ENCODE data around the gene SLC2A5. TPM values are rescaled to one million over a fixed set of nuclear protein-coding genes. Genes with fewer than 3 reads are reported as not detected.

The SLC2A5 gene
- total RNA-seq, 6 experiments from 2014 or later, result 0.10 to 0.83 (median 0.18) TPM; not detected in 1

DNA sequence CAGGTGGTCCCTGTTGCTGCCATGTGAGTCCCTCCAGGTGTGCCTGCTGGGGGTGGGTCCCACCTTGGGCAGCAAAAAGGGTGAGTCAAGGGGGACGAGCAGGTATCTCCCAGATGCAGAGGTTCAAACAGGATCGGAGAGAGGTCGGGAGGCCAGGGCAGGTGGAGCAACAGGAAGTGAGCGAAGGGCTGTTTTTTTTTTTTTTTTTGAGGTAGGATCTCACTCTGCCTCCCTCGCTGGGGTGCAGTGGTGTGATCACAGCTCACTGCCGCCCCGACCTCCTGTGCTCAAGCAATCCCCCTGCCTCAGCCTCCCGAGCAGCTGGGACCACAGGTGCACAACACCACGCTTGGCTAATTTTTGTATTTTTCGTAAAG is 82.6 kb downstream of the SLC2A5 start:
- DNase-seq, result no peak

GRCh38 chr1:8985915-8986813 is 83.3 kb downstream of the SLC2A5 start:
- Mint-ChIP-seq H3K4me1 (ENCODE audit: low read depth) (peaks cover 40% of the 10 kb centered on the region), H3K27ac (peak overlapping the region; percentile 95)

More for the DNA sequence above, 82.6 kb downstream of the SLC2A5 start:
- Mint-ChIP-seq H3K9me3 (no peaks in the 10 kb centered on the region), H3K36me3 (ENCODE audit: low read depth) (no peaks in the 10 kb centered on the region), H3K27ac (peak overlapping the region; percentile 95), H3K4me3 (no peak overlapping the region), H3K27me3 (ENCODE audit: insufficient read depth) (peaks cover 3% of the 10 kb centered on the region), H3K4me1 (ENCODE audit: low read depth) (peaks cover 40% of the 10 kb centered on the region)
- TF ChIP-seq CTCF (IDR thresholded peaks at IDR 0.05), result no peak

More at GRCh38 chr1:8985915-8986813, 83.3 kb downstream of the SLC2A5 start:
- H3K9me3 Mint-ChIP-seq, result peaks cover 4% of the 10 kb centered on the region
- no peak for TF ChIP-seq CTCF (IDR thresholded peaks at IDR 0.05)
- peaks cover 9% of the 10 kb centered on the region for H3K27me3 Mint-ChIP-seq (ENCODE audit: insufficient read depth)
- H3K4me3 Mint-ChIP-seq, result peak overlapping the region; percentile 71
- peak; percentile 98 for DNase-seq
- H3K36me3 Mint-ChIP-seq (ENCODE audit: low read depth), result 0 out of 2 replicates have a peak, but pooled peaks cover under 1% of the 10 kb centered on the region

Other genes with a start within 250 kb of the SLC2A5 start
- 1,000 to 10,000 TPM; 1,376 to 1,744 (median 1,709) TPM for gene ENO1, start 190.9 kb downstream of the SLC2A5 start, total RNA-seq (2021; fragmentation: NEBNext Ultra II Directional; extraction: Animal tissue kit (Norgen Biotek cat#: 25700))
- gene CA6, start 123.8 kb downstream of the SLC2A5 start, total RNA-seq (2021; fragmentation: NEBNext Ultra II Directional; extraction: Animal tissue kit (Norgen Biotek cat#: 25700)), result not detected
- gene SLC2A7, start 43.2 kb downstream of the SLC2A5 start, total RNA-seq (2021; fragmentation: NEBNext Ultra II Directional; extraction: Animal tissue kit (Norgen Biotek cat#: 25700)), result not detected
- 10 to 100 TPM in 2 of 6 experiments, 1 to 10 TPM in 4; 8.2 to 11.1 (median 9.7) TPM for gene GPR157, start 59.5 kb upstream of the SLC2A5 start, total RNA-seq (2021; fragmentation: NEBNext Ultra II Directional; extraction: Animal tissue kit (Norgen Biotek cat#: 25700))
- gene H6PD, start 165.1 kb upstream of the SLC2A5 start, total RNA-seq (2021; fragmentation: NEBNext Ultra II Directional; extraction: Animal tissue kit (Norgen Biotek cat#: 25700)), result 10 to 100 TPM; 14.6 to 19.6 (median 16.1) TPM
- gene SPSB1, start 223.3 kb upstream of the SLC2A5 start, total RNA-seq (2021; fragmentation: NEBNext Ultra II Directional; extraction: Animal tissue kit (Norgen Biotek cat#: 25700)), result 10 to 100 TPM in 1 of 6 experiments, 1 to 10 TPM in 5; 5.9 to 10.4 (median 8.6) TPM

All from HFFc6 (cell line).